ENCODE data around the gene ASGR1. TPM values are rescaled to one million over a fixed set of nuclear protein-coding genes. Genes with fewer than 3 reads are reported as not detected.
A peak's percentile ranks its signal among the peaks of the same experiment; 100 is the strongest.

The ASGR1 gene
- total and polyA plus RNA-seq, 12 donors = 0.29 to 6.9 (median 1.8) TPM; not detected in 2

DNA sequence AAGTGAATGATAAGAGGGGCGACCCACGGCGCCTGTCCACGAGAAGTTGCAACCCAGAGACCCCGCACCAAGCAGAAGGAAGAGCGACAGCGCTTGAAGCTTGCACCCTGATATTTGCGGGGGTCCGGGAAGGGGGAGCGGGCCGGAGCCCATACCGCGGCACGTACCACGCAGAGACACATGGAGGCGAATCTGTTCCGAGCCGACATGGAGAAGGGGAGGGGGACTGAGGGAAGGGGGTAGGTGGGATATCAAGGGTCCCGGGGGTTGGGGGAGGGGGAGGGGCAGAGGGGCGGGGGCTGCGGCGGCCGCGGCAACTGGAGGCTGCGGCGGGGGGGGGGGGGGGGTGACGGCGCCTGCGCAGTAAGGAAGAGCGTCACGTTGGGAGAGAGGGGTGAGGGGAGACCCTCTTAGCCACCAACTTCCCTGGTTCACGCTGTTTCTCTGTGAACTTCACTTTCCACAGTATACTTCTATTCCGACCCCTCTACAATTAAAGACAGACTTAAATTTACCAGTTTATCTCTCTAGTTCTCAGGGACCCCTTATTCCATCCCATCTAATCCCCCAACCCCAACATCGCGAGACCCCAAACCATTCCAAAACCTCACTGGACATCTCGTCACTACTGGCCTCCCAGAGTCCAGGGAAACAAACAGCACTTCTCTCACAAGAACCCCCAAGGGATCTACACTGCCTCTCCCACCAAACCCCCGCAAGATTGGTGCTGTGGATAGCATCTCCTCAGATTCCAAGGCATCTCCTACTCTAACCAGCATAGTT, 32.5 kb upstream of the ASGR1 start:
- H3K27me3 ChIP-seq = no peaks in the 10 kb centered on the region
- DNase-seq = peak in 1 of 7 donors; percentile 21
- H3K27ac ChIP-seq = peak overlapping the region in 1 of 5 donors; percentile 34
- no peak for TF ChIP-seq POLR2A (IDR thresholded peaks at IDR 0.05)
- no peak for TF ChIP-seq CTCF (IDR thresholded peaks at IDR 0.05)
- intact Hi-C loops (cut with DNase I) = no loop called here
- no peaks in the 10 kb centered on the region for H3K9me3 ChIP-seq (replicated peaks in 1 of 3)
- WGBS, 4 donors = 36 to 50% (median 43%) methylated on average over 22 to 37 of the region's 37 CpGs
- H3K36me3 ChIP-seq (replicated peaks in 1 of 2) = no peaks in the 10 kb centered on the region
- no peak overlapping the region for H3K4me3 ChIP-seq
- peaks cover 17 to 36% of the 10 kb centered on the region in 2 donors for H3K4me1 ChIP-seq (replicated peaks in 1 of 2)

GRCh38 chr17:7208754-7209460, 29.7 kb upstream of the ASGR1 start:
- peak in 1 of 7 donors; percentile 13 for DNase-seq
- Histone ChIP-seq H3K36me3 (replicated peaks in 1 of 2) (no peaks in the 10 kb centered on the region), H3K4me1 (replicated peaks in 1 of 2) (peaks cover 1 to 19% of the 10 kb centered on the region in 2 donors), H3K4me3 (no peak overlapping the region), H3K27ac (peak overlapping the region in 1 of 5 donors; percentile 30), H3K27me3 (no peaks in the 10 kb centered on the region), H3K9me3 (replicated peaks in 1 of 3) (no peaks in the 10 kb centered on the region)
- TF ChIP-seq CTCF (IDR thresholded peaks at IDR 0.05) (no peak), POLR2A (IDR thresholded peaks at IDR 0.05) (no peak)
- intact Hi-C loops (cut with DNase I) = no loop called here
- WGBS, 4 donors = 72 to 85% (median 80%) methylated on average over 9 of the region's 9 CpGs

GRCh38 chr17:7208027-7208571, 28.9 kb upstream of the ASGR1 start:
- Histone ChIP-seq H3K4me1 (replicated peaks in 1 of 2) (peaks cover 0 to 15% of the 10 kb centered on the region in 2 donors), H3K4me3 (no peak overlapping the region), H3K36me3 (replicated peaks in 1 of 2) (peaks cover 0 to 8% of the 10 kb centered on the region in 2 donors), H3K9me3 (replicated peaks in 1 of 3) (no peaks in the 10 kb centered on the region), H3K27ac (peak overlapping the region in 1 of 5 donors; percentile 30), H3K27me3 (no peaks in the 10 kb centered on the region)
- 70 to 97% (median 82%) methylated on average over 1 to 21 of the region's 21 CpGs for WGBS, 4 donors
- TF ChIP-seq CTCF (IDR thresholded peaks at IDR 0.05) (no peak), POLR2A (IDR thresholded peaks at IDR 0.05) (no peak)
- intact Hi-C loops (cut with DNase I) = no loop called here
- DNase-seq = peak in 2 of 7 donors; percentile 13 to 17
